T-helper 22 cell (primary cell): ENCODE data around the gene ATAD5.
"Not testable (repeated sequence)": the region's sequence is repeated elsewhere in the genome, so short reads cannot be mapped to it uniquely, and the experiment has no call there.

Experiments
- DNase-seq: peaks from one replicate; pipeline ENCODE4 v3.0.0-alpha.2; 2020; ENCODE audit warnings: low read depth

ATAD5 gene

DNA sequence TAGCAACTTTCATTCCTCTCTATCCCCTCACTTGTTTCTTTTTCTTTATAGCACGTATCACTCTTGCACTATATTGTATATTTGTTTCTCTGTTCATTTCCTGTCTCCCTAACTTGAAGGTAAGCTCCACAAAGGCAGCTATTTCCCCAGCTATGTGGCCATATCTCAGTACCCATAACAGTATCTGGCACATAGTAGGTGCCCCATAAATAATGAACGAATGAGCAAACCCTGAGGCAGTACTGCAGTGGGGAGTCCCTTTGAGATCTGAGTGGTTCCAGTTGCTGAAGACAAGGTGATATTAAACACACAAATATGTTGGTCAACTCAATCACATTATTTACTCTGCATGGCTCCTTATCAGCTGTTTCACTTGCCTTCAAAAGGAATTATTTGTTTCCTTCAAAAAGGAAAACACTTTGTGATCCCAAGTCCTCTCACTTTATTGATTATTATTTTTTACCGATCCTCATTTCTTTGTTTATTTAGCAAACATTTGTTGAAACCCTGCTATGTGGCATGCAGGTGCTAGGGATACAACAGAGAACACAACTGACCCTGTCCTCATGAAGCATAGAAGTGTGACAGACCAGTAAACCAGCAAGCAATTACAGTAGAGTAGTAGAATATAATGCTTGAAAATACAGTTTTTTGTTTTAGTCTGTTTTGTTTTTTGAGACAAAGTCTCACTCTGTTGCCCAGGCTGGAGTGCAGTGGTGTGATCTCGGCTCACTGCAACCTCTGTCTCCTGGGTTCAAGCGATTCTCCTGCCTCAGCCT is 84.3 kb downstream of the ATAD5 start:
- no peak for DNase-seq

DNA sequence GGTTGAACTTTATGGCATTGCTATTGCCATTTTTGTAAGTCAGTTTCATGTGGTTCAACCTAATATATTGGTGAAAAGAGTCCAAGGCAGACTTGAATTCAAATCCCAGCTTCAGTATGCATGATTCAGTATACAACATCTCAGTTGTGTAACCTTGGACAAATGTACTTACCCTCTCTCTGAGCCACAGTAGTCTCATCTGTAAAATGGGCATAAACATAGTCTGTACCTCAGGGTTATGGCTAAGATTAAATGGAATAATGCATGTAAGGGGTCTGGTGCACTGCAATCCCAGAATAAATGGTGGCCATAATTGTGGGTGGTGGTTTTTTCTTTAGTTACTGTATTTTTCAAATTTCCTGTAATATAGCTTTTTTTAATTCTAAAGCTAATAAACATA is 85.3 kb downstream of the ATAD5 start:
- DNase-seq, result no peak

DNA sequence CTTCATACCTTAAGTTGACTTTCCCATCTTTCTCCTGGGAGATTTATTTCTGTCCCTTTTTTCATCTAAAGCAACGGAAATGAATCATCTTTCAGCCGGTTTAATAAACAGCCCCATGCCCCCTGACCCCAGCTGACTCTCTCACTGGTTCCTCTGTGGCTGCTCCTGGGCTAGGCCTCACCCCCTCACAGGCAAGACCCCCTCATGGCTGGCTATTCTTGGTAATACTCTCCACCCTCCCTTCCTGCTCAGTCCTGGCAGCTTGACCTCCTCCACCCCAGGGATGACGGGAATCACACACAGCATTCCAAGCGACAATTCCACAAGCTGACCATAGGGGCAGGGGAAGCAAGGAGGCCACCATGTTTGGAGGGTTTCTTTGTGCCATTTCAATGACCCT is 88.5 kb downstream of the ATAD5 start:
- DNase-seq, result no peak

DNA sequence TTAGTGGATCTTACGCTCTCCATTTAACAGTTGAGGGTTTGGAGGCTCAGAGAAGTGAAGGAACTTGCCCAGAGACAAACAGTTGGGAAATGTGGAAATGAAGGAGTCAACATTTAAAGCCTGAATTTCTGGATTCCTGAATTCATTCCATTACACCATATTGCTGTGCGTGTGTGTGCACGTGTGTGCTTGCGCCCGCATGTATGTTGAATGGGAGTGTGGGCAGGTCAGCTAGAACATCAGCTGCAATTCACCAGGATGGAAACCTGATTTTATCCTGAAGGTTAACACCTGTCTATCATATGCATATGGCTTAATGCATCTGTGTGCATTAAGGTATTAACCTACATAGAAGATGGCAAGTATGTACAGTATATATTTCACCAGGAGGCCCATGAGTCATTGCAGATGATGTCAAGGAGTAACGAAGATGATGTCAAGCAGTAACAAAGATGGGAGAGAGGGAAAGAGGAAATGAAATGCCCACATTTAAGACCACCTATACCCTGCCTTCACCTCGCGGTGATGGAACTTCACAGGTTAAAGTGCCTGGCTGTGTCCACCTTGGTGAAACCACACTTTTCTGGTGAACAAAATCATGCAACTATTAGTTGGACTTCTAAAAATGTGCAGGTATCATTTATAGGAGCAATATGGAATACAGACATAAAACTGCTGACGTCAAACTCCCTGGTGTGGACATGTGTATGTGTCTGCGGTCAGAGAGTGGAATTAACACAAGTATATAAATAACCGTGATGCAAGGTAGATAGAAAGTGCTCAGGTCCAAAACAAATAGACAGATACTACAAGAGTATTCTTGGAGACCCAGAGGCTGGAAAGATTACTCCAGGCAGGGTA is 89.1 kb downstream of the ATAD5 start:
- DNase-seq, result no peak

DNA sequence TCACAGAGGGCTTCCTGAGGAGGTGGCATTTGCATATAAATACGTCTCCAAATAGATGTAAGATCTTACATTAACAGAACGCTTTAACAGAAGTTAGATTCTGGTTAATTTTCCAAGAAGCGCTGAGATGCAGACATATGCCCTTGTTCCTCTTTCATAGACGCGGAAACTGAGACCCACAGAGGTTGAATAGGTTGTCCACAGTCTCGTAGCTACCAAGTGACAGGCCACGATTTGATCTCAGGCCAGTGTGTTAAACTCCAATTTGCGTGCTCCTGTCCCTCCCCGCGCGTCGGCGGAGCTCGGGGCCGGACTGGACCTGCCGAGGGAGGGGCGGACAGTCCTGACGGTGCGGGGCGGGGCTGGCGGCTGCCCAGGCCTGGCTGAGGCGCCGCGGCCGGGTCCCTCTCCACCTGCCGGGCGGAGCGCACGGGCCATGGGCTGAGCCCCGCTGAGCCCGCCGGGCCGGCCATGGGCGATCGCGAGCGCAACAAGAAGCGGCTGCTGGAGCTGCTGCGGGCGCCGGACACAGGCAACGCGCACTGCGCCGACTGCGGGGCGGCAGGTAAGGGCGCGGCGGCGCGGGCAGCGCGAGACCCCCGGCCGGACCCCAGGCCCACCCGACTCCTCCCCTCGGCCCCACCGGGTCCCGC is 89.9 kb downstream of the ATAD5 start, which contains the start of gene ADAP2:
TSS of gene ADAP2 (plus strand) at position 402 of the 653 bp plus-strand sequence. CDS start at position 472, 70 bp downstream.
- no peak for DNase-seq

DNA sequence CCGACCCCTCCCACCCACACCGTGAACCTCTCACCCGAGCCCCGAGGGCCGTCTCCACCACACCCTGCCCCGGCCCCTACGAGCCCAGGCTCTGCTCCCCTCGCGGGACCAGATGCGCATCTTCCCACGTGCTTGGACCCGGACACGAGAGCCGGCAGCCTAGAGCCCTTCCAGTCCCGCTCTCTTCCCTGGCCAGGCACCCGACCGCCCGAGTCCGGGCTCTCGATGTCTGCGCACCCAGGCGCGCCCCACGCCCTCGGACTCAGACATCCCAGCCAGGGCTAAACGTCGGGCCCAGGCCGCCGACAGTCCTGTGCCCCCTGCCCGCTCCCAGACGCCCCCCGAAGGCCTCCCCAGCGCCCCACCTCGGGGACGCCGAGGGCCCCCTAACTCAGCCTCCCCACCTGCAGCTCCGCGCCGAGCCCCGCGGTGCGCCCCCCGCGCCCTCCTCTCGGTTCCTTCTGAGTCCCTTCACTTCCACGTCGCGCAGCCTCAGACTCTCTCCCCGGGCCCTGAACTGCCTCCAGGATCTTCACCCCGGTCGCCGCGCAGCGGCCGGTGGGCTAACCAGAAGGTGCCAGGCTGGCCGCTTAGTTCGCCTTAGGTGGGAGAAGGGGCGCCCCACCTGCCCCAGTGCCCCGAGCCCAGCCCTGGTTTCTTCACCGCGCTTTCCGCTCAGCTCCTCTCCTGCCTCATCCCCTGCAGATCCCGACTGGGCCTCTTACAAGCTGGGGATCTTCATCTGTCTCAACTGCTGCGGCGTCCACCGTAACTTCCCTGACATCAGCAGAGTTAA is 90.7 kb downstream of the ATAD5 start:
- DNase-seq, result no peak

DNA sequence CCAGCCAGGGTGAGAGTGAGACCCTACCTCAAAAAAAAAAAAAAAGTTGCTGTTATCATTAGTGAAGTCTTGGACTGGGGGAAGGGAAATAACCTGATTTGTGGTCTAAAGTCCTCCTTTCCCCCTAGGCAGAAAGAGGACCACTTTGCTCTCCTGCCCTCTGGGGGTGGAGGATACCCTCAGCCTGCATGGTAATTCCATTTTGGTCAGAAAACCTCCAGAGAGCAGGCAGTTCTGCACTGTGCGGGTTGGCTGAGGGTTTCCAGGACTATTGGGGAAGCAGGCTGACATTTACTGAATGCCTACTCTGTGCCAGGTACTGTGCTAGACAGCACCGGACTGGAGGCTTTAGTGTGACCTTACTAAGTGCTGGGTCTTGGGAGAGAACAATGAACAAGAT is 92.6 kb downstream of the ATAD5 start:
- no peak for DNase-seq

DNA sequence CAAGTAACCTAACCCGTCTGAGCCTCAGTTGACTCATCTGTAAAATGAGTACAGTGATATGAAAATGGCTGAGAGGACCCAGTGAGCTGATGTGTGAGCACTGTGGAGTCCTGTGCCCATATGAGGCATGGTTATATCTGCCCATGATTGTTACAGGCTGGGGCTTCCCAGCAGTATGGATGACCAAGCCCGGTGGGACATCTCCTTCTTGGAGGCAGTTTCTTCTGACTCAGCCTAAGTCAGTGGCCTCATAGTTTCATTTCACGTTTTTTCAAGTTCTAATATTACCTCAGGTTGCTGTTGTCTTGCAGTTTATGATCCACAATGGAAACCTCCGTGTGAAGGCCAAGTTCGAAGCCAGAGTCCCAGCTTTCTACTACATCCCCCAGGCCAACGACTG is 94.8 kb downstream of the ATAD5 start:
- DNase-seq, result no peak

DNA sequence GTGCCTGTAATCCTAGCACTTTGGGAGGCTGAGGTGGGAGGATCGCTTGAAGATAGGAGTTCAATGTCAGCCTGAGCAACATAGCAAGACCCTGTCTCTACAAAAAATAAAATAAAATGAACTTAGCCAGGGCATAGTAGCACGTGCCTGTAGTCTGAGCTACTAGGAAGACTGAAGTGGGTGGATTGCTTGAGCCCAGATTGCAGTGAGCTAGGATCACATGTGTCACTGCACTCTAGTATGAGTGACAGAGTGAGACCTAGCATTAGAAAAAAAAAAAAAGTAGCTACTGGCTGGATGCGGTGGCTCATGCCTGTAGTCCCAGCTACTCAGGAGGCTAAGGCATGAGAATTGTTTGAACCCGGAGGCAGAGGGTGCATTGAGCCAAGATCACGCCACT is 96.0 kb downstream of the ATAD5 start:
- DNase-seq, result no peak

DNA sequence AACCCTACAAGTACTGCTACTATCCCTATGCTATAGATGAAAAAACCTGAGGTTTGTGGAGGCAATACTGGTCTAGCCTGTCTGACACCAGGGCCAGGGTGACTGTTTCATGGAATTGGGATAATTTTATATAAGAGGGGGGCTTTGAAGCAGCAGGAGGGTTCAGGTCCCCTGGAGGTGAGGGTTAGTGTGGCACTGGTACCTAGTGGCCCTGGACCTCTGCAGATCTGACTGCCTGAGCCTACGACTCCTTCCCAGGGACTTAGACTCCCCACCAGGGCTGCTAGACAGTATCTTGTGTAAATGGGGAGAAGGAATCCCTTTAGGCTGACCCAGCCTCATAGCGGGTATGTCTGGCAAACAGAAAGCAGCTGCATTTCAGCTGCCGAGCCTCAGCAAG is 96.8 kb downstream of the ATAD5 start:
- no peak for DNase-seq

DNA sequence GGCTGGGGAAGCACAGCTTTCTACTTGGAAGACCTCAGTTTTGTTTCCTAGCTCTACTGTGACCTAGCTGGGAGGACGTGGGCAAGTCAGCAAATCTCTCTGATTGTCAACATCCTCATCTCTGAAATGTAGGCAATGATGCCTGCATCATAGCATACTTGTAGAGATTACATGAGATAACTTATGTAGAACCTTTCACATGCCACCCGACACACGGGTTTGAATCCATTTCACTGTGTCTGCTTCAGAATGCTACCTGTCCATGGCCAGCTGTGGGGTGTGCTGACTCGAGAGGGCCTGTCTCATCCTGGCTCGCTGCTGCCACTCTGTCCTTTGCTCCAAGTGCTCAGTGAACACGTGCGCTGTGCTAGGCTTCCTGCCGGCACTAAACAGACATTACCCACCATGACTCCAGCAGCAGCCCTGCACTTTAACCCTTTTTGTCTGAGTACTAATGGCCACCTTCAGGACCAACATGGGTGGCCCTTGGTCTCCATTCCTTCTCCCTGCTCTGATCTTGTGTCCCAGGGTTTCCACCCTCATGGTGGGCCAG is 97.4 kb downstream of the ATAD5 start:
- no peak for DNase-seq

DNA sequence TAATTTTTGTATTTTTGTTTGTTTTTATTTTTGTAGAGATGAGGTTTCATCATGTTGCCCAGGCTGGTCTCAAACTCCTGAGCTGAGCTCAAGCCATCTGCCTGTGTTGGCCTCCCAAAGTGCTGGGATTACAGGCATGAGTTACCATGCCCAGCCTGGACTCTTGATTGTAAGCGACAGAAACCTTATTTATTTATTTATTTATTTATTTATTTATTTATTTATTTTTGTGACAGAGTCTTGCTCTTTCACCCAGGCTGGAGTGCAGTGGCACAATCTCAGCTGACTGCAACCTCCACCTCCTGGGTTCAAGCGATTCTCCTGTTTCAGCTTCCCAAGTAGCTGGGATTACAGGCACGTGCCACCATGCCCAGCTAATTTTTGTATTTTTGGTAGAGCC is 98.1 kb downstream of the ATAD5 start:
- DNase-seq, result not testable (repeated sequence)

DNA sequence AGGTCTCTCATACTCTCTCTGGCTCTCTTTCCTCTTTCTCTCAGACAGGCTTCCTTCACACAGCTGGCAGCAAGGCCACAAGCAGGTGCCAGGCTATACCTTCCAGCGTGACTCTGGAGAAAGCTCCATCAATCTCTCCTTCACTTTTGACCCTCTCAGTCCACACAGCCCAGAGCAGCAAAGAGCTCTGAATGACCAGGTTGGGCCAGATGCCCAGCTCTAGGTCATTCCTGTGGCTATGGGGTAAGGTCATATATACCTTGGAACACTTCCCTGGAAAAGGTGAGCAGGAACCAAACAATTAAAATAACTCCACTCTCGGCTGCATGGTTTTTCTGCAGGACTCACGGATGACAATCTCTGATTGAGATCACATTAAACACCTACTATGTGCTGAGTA is 98.7 kb downstream of the ATAD5 start:
- DNase-seq, result no peak

DNA sequence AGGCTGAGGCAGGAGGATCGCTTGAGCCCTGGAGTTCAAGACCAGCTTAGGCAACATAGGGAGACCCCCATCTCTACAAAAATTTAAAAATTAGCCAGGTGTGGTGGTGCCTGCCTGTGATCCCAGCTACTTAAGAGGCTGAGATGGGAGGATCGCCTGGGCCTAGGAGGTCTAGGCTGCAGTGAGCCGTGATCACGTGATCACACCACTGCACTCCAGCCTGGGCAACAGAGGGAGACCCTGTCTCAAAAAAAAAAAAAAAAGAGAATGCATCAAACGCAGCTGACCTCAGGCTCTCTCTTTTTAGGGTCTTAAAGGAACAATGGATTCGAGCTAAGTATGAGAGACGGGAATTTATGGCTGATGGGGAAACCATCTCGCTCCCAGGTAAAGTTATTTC is 99.8 kb downstream of the ATAD5 start:
- DNase-seq, result not testable (repeated sequence)

DNA sequence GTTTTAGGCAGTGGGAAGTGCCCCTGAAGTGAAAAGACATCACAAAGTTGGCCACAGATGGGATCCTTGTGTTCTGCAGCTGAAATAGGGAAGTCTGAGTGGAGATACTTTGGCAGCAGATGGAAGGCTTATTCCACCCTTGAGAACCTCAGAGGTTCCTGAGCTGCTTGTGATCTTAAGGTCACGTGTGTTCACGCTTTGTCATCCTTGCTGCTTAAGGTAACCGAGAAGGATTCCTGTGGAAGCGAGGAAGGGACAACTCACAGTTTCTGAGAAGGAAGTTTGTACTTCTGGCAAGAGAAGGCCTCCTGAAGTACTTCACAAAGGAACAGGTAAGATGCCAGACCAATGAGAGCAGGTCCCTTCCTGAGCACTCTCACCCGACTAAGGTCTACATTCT is 102.2 kb downstream of the ATAD5 start:
- no peak for DNase-seq

DNA sequence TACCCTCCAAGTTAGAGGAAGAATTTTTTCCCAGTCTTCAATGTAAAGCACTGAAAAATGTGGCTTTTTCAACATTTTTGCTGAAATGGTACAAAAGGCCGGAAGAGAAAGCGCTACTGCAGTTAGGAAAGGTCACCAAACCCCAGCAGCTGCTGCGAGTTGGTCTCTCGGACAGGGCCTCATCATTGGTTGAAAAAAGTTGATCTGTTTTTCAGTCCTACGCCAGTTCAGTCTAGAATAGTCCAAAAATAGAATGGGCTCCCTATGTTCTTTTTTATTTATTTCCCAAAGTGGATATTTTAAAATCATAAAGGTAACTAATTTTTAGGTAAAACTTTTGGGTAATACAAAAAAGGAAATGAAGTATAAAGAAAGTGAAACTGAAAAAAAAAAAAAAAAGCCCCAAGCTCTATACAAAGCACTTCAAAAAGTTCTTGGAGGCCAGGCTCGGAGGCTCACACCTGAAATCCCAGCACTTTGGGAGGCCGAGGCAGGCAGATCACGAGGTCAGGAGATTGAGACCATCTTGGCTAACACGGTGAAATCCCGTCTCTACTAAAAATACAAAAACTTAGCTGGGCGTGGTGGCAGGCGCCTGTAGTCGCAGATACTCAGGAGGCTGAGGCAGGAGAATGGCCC is 107.4 kb downstream of the ATAD5 start:
- no peak for DNase-seq

DNA sequence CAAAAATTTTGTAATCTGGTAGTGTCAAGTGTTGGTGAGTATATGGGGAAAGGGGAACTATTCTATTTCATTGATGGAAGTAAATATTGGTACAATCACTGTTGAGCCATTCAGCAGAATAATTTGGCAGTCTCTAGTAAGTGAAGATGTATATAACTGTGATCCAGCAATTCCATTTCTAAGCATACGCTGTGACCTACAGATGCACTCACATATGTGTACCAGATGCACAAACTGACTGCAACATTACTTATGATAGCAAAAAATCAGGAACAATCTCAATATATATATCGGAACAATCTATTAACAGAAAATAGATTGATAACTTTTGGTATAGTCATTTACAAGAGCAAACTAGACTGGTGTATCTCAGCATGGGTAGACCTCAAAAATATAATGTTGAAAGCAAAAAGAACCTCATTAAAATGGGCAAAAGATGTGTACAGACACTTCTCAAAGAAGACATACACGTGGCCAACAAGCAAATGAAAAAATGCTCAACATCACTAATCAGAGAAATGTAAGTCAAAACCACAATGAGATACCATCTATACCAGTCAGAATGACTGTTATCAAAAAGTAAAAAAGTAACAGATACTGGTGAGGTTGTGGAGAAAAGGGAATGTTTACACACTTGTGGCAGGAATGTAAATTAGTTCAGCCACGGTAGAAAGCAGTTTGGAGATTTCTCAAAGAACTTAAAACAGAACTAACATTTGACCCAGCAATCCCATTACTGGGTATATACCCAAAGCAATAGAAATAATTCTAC is 110.7 kb downstream of the ATAD5 start:
- DNase-seq, result no peak
